Stimulated activated CD8-positive, alpha-beta memory T cell treated with anti-CD3 and anti-CD28 coated beads, Interleukin-2, amount 100 ng/mL, for 48 hours (primary cell): ENCODE measurements around the gene PGM2L1.

Experiments
- DNase-seq, 2 donors: peaks; one replicate each; pipeline ENCODE4 v3.0.0-alpha.2; 2020; ENCODE audit warnings: low read depth in 2 of 2

Gene PGM2L1

DNA sequence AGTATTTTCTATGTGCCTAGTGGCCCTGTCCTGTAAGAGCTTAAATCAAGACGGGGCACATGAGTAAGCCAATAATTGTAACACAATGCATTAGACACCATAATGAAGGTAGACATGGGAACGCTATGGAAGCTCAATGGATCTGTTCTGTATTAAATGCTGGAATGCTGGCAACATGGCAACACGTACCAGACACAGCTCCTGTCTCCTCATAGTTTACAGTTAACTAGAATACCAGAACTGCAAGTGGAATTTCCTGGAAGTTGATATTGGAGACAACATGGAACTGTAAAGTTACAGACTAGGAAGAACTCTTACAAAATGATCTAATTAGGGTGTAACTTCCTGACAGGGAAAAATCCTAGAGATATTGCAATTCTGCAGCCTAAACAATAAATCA, 99.2 kb downstream of the PGM2L1 start:
- DNase-seq: no peak

DNA sequence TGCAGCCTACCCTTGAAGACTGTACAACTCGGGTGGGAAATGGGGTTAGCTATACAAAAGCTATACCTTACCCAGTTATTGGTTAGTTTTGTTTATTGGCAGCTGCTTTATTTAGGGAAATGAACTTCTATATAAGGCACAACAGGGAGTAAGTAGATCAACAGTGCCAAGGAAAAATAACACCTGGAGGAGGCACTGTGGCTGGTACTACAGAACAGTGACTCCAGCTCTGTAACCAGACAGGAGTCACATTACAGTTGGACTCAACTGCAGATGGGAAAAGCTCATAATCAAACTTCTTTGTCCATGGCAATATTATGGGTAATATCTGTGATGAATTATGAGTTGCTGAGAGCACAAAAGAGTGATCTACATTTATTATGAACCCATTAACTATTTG, 100.7 kb downstream of the PGM2L1 start:
- no peak for DNase-seq

- no peak for DNase-seq
These were observed 109.3 kb downstream of the PGM2L1 start for GRCh38 chr11:74288911-74289310.

DNA sequence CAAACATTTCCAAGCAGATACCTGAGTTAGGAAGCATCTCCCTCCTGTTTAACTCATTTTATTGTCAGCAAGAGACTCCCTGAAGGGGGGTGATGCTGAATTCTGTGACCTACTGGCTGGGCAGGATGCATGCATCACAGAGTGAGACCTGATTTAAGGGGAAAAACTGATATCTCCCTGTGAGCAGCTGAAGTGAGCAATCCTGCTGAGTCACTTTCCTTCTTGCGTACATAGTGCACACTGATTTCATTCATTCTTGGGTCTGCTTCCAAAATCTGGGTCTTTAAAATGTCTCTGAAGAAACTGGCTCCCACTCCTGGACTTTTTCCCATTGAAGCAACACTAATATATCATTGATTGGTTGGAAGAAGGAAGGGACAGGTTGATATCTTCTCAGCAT, 110.1 kb downstream of the PGM2L1 start:
- DNase-seq: no peak

DNA sequence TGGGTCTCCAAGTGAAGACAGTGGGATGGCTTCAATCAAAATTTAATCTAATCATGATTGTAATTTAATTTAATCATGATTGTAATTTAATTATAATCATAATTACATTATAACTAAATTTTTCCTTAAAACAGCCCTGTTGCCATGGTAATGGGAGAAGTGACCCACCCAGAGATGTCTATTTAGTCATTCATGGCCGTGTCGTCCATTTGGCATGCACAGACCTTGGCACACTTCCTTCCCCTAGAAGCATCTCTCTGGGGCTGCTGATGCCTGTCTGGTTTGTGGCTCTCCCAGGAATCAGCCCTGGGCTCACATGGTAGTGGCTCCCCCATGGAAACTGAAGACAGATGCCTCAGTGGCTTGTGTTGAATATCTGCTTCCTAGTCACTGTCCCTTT, 113.8 kb downstream of the PGM2L1 start:
- DNase-seq: no peak

GRCh38 chr11:74283580-74284180, 114.6 kb downstream of the PGM2L1 start:
- no peak for DNase-seq

- no peak for DNase-seq
These were observed 115.3 kb downstream of the PGM2L1 start for GRCh38 chr11:74282914-74283371.

- DNase-seq: no peak
These were observed 115.8 kb downstream of the PGM2L1 start for GRCh38 chr11:74282421-74282820.

- no peak for DNase-seq
These were observed 117.7 kb downstream of the PGM2L1 start for GRCh38 chr11:74280494-74280893.
